UCSD-AML1 (cell line): ENCODE results near the gene ATP6V1G2.

ENCODE experiments used
- DNase-seq: peaks from one replicate; lab custom pipeline; 2025; ENCODE audit not compliant: unreplicated experiment; lab: John Stamatoyannopoulos, UW

Gene ATP6V1G2

DNA sequence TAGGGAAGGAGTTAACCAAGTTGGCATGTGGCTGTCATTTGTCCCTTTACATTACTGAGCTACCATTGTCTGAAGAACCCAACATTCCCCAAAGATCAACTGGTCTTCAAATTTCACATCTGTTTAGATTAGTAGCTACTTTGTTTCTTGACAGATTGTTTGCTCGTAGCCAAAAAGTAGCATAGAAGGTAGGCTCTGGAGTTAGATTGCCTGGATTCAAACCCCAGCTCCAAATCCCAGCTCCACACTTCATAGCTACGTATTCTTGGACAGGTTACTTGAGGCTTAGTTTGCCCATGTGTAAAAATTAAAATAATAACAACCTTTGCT lies 2.1 kb upstream of the ATP6V1G2 start:
- no peak for DNase-seq

DNA sequence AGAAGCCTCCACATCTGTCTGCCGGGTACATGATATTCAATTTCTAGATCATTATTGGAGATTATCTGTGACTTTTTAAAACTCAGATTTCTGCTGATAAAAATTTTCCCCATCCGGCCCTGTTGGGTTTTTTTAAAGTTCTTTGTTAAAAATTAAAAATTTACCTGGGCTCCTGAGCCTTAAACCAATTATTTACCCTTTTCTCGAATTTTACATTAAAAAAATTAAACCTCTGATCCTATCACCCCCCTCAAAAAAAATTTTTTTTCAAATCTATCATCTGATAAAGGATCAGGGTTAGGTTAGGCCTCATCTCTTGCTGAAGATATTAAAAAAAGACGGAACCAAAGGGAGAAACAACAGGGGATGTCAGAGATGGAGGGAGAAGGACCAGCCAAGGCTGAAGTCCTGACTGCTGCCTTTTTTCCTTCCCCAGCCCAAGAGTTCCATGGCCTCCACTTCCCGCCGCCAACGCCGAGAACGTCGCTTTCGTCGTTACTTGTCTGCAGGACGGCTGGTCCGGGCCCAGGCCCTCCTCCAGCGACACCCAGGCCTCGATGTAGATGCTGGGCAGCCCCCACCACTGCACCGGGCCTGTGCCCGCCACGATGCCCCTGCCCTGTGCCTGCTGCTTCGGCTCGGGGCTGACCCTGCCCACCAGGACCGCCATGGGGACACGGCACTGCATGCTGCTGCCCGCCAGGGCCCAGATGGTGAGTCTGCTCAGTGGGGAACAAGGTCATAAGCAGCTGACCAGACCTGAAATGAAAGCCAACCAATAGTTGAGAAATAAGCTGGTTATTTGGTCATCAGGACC lies 1.5 kb upstream of the ATP6V1G2 start:
- no peak for DNase-seq

- DNase-seq, result peak; percentile 95
Measured at GRCh38 chr6:31546958-31547726, 734 bp upstream of the ATP6V1G2 start, which contains the start of gene NFKBIL1. Gene NFKBIL1 (plus strand): TSS chr6:31547608. CDS start chr6:31547695, 87 bp downstream.

DNA sequence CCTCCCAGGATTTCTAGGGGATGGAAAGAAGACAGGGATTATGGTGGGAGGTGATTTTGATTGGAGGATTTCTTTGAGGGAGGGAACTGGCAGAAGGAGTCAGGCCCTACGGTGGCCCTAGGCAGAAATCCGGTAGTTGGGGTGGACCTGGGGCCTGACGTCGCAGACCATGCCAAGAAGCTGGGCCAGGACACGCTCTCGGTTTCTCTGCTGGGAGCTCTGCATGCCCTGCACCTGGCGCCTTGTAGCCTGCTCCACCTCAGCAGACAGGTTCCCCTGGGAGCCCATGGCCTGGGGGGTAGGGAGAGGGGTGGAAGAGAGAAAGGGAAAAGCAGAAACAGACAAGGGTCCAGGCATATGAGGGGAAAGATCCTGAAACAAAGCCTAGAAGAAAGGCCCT lies 1.1 kb downstream of the ATP6V1G2 start:
- no peak for DNase-seq

DNA sequence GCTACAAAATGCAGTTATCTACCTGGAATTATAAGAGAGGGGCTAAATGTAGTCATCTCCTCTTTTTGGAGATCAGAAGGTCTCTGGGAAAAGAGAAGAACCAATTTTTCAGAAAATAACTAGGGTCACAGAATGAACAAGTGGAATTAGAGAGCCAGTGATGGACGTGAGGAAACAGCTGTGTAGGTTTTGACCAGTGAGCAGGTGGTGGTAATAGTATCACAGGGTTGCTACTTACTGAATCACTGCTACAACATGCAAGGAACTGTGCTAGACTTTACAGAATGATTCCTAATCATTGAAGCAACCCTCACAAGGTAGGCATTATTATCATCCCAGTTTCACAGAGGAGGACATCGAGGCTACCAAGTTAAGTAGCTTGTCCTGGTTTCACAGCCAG lies 1.7 kb downstream of the ATP6V1G2 start:
- no peak for DNase-seq

DNA sequence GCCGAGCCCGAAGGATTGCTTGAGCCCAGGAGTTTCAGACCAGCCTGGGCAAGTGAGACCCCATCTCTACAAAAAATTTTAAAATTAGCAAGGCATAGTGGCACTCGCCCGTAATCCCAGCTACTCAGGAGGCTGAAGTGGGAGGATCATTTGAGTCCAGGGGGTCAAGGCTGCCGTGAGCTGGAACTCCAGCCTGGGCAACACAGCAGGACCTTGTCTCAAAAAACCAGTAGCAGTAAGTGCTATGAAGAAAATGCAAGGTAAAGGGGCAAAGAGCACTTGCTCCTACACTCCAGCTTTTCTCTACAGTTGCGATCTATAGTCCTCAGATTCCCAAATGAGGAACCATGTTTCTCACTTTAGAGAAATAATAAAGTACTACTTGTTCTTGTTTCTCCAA lies 2.8 kb downstream of the ATP6V1G2 start:
- no peak for DNase-seq

- DNase-seq, result peak; percentile 93
Measured at GRCh38 chr6:31541658-31542521, 4.5 kb downstream of the ATP6V1G2 start, which contains the start of gene DDX39B. Gene DDX39B (minus strand): TSS chr6:31542003. CDS start chr6:31540532, 1,471 bp downstream.

DNA sequence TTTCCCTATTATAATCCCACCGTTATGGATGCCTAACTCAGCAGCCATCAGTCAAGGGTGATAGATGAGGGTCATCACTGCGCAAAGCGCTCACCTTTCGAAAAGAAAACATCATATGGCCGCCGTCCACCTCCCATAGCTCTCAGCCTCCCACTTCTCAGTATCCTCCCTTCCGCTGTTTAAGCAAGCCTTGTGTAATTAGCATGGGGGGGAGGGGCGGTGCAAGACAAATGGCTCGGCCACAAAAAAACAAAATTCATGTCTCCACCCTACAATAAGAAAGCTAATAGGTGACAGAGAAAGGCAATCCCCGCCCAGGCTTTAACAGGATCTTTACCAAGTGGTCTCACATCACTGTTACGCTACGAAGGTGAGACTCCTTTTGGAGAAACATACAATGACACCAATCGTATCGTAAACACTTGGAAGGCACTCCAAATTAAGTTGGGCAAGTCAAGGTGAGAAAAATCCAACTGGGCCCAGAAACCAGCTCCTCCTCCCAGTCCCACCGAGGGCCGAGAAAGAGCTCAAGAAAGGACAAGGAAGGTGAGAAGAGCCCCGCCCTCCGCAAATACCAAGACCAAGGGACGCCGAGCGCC lies 5.2 kb downstream of the ATP6V1G2 start:
- no peak for DNase-seq

DNA sequence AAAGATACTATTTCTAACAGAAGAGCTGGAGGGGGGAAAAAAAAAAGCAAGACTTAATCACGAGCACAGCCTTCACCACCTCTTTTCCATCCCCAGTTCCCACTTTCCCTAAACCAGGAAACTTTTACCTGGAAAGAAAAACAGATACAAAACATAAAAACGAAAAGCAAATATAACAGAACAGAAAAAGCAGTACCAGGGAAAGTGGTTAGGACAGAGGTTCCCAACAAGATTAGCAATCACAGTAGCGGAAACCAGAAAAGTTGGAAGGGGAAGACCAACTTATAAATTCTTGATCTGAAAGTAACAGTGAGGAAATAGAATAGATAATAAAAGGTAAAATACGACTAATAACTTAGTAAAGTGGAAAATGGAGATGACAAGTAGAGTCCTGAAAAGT lies 5.8 kb downstream of the ATP6V1G2 start:
- no peak for DNase-seq

- no peak for DNase-seq
Measured at GRCh38 chr6:31538805-31539400, 7.5 kb downstream of the ATP6V1G2 start.

DNA sequence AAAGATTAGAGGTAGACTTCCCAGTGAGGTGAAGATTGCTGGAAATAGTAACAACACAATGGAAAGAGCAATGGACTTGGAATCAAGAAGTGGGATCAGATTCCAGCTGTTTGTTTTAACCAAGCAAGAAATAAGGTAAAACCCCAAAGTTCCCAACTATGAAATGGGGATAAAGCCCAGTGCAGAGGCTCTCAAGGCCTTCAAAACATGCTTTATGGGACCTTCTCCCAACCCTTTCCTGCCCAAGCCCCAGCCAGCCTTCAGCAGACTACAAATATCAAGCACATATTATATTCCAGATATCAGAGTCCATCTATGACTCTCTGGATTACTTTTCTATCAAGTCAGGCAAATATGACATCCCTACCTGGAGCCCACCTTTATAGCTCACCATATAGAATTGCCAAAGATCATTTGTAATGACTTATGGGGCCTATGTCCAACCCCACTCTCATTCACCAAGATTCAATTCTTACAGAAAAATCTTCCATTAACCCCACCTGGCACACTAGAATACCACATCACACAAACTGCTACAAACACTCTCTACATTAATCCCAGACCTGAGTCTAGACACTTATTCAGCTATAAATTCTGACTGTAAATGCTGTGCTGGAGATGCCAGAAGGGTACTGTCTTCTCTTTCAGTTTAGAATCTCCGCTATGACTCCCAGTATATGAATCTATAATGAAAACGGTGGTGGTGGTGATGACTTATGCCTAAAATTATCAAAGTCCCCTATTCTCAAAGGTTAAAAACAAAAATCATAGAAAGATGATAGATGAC lies 10.7 kb downstream of the ATP6V1G2 start:
- no peak for DNase-seq

DNA sequence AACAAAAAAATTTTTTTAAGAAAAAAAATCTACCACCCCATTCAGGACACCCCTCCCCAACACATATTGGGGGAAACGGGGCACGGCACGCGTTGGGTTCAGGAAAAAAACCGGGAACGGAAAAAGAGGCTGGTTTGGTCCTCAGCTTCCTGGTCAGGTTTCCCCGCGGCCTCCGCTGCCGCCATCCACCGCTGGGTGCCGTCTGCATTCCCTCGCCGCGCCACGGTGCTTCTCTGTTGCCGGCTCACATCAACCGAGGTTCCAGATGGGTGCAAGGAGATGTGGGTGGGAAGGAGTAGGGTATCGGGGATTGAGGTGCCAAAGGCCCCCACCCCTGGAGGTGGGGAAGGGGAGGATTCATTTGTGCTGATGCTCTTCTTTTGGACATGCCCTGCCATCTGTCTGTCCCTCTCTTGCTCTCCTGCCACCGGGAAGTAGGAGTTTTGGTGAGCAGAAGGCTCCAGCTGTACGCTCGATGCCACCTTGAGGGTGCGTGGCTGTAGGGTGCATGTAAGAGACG lies 11.8 kb downstream of the ATP6V1G2 start:
- no peak for DNase-seq

DNA sequence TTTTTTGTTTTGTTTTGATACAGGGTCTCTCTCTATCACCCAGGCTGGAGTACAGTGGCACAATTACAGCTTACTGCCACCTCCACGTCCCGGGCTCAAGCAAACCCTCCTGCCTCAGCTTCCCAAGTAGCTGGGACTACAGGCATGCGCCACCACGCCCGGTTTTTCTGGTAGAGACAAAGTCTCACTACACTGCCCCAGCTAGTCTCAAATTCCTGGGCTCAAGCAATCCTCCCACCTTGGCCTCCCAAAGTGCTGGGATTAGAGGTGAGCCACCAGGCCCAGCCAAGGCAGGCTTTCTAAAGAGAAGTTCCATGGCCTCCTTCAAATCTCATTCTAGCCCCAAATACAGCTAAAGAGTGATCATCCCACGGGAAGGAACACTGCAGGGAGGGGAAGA lies 12.4 kb downstream of the ATP6V1G2 start:
- DNase-seq, result no peak

- no peak for DNase-seq
Measured at GRCh38 chr6:31533455-31533841, 13.0 kb downstream of the ATP6V1G2 start.

GRCh38 chr6:31532644-31533454 lies 13.6 kb downstream of the ATP6V1G2 start:
- DNase-seq, result no peak

DNA sequence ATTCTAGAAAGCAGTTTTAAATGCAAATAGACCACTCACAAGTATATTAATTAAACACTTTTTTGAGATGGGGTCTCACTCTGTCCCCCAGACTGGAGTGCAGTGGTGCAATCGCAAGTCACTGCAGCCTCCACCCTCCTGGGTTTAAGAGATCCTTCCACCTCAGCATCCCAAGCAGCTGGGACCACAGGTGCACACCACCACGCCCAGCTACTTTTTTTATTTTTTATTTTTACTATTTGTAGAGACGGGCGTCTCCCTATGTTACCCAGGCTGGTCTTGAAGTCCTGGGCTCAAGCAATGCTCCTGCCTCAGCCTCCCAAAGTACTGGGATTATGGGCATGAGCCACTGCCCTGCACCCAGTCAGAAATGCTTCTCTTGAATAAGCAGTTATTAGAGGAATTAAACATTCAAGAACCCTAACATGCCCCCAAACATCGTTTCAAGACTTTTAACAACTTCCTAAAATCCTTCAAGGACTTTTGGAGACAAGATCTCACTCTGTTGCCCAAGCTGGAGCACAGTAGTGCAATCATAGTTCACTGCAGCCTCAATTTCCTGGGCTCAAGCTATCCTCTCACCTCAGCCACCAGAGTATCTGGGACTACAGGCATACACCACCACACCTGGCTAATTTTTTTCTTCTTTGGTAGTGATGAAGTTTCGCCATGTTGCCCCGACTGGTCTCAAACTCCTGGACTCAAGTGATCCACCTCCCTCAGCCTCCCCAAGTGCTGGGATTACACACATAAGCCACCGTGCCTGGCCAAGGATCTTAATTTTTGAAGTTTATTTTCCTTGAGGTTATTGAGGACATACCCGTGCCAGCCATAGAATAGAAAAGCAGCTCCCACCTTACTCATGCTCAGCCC lies 14.4 kb downstream of the ATP6V1G2 start:
- no peak for DNase-seq

GRCh38 chr6:31531162-31531561 lies 15.2 kb downstream of the ATP6V1G2 start:
- no peak for DNase-seq

- DNase-seq, result no peak
Measured at GRCh38 chr6:31530659-31531058, 15.7 kb downstream of the ATP6V1G2 start.
